Measurements from ENCODE around the gene CNOT8. TPM values are rescaled to one million over a fixed set of nuclear protein-coding genes. Genes with fewer than 3 reads are reported as not detected.
A peak's percentile ranks its signal among the peaks of the same experiment; 100 is the strongest.

CNOT8 gene
- total RNA-seq, 1 donor from 2014 or later: 53.1 TPM

DNA sequence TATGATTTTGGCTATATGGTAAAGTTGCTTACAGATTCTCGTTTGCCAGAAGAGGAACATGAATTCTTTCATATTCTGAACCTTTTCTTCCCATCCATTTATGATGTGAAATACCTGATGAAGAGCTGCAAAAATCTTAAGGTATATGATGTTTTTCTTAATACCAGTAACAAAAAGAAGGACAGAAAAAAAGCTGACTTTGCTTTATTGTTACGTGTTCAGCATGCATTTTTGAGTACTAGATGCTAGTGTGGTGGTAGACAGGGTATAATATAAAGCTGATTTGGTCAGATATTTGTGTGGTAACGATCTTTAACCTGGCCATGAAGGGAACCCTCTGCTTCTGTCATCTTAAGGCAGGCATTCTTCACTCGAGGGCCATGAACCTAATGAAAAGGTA lies 13.3 kb downstream of the CNOT8 start:
- Mint-ChIP-seq H3K27ac (ENCODE audit: unreplicated experiment) (no peak overlapping the region), H3K27me3 (ENCODE audit: low read depth) (no peaks in the 10 kb centered on the region), H3K9me3 (no peaks in the 10 kb centered on the region), H3K4me1 (no peaks in the 10 kb centered on the region), H3K36me3 (ENCODE audit: low read depth) (peaks cover 30% of the 10 kb centered on the region), H3K4me3 (no peak overlapping the region)
- no peak for DNase-seq (ENCODE audit: low read depth, low spot score)
- TF ChIP-seq, protein P1, sequence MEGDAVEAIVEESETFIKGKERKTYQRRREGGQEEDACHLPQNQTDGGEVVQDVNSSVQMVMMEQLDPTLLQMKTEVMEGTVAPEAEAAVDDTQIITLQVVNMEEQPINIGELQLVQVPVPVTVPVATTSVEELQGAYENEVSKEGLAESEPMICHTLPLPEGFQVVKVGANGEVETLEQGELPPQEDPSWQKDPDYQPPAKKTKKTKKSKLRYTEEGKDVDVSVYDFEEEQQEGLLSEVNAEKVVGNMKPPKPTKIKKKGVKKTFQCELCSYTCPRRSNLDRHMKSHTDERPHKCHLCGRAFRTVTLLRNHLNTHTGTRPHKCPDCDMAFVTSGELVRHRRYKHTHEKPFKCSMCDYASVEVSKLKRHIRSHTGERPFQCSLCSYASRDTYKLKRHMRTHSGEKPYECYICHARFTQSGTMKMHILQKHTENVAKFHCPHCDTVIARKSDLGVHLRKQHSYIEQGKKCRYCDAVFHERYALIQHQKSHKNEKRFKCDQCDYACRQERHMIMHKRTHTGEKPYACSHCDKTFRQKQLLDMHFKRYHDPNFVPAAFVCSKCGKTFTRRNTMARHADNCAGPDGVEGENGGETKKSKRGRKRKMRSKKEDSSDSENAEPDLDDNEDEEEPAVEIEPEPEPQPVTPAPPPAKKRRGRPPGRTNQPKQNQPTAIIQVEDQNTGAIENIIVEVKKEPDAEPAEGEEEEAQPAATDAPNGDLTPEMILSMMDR (conservative IDR thresholded peaks at IDR 0.05): no peak

DNA sequence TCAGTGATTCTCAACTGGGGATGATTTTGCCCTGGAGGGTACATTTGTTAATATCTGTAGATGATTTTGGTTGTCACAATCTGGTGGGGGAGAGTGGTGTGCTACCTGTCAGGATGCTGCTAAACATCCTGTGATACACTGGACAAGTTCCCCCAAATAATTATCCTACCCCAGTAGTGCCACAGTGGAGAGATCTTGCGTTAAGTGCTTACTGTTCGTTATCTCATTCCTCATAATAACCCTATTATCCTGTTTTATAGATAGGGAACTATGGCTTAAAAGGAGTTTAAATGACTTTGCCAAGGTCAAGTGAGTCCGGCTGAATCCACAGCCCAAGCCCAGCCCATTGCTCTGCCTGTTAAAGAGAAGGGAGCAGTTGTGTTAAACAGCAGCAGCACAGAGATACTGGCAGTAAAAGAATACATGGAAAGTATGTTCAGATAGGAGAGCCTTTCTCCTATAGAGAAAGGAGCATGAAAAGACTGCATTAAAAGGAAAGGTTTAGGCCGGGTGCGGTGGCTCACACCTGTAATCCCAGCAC lies 15.4 kb downstream of the CNOT8 start:
- no peak for DNase-seq (ENCODE audit: low read depth, low spot score)
- H3K36me3 Mint-ChIP-seq (ENCODE audit: low read depth): peaks cover 37% of the 10 kb centered on the region
- H3K9me3 Mint-ChIP-seq: peaks cover under 1% of the 10 kb centered on the region
- TF ChIP-seq, protein P1 (conservative IDR thresholded peaks at IDR 0.05): no peak
- no peaks in the 10 kb centered on the region for H3K4me1 Mint-ChIP-seq
- H3K27ac Mint-ChIP-seq (ENCODE audit: unreplicated experiment): peak overlapping the region; percentile 70
- no peaks in the 10 kb centered on the region for H3K27me3 Mint-ChIP-seq (ENCODE audit: low read depth)
- no peak overlapping the region for H3K4me3 Mint-ChIP-seq

DNA sequence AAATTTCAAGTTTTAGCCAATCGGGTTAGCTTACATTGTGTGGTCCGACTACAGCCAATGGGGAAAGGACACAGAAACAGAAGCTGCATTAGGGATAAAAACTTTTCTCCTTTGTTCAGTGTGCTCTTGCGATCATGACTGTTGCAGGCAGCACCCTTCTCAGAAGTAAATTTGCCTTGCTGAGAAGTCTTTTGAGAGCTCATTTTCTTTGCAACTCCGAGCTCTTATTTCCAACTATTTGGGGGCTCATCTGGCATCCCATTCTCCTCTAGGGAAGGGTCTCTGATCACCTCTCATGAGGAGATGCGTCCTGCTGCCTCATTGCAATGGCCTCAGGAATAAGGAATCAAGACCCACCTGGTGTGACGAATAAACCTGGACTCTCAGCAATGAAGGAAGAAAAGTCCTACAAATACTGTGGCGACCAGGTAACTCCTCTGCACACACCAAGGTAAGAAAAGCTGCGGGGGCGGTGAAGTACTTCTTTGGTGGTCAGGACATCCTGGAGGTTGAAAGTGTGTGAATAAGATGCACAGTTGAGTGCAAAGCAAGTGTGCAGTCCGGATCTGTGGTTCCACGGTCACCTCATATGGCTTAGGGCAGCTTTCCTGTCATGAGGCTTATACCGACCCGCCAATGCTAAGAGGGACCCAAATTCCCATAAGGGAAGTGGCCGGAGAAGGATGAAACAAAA lies 20.4 kb downstream of the CNOT8 start:
- no peak for DNase-seq (ENCODE audit: low read depth, low spot score)
- H3K36me3 Mint-ChIP-seq (ENCODE audit: low read depth): peaks cover 64% of the 10 kb centered on the region
- H3K9me3 Mint-ChIP-seq: peaks cover 8% of the 10 kb centered on the region
- H3K27ac Mint-ChIP-seq (ENCODE audit: unreplicated experiment): no peak overlapping the region
- H3K4me3 Mint-ChIP-seq: no peak overlapping the region
- H3K27me3 Mint-ChIP-seq (ENCODE audit: low read depth): no peaks in the 10 kb centered on the region
- H3K4me1 Mint-ChIP-seq: no peaks in the 10 kb centered on the region
- TF ChIP-seq, protein P1 (conservative IDR thresholded peaks at IDR 0.05): no peak

DNA sequence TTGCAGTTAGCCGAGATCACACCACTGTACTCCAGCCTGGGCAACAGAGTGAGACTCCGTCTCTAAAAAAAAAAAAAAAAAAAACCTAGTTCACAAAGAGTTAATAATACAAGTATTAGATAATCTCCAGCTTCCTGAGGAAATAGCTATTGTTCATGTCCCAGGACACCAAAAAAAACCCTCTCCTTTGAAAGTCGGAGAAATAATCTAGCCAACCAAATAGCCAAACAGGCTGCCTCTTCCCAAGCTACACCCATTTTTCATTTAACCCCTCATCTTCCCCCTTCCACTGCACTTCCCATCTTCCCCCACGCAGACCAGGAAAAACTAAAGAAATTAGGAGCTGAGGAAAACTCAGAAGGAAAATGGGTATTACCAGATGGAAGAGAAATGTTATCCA lies 23.6 kb downstream of the CNOT8 start:
- no peak for DNase-seq (ENCODE audit: low read depth, low spot score)
- H3K36me3 Mint-ChIP-seq (ENCODE audit: low read depth): peaks cover 70% of the 10 kb centered on the region
- TF ChIP-seq, protein P1 (conservative IDR thresholded peaks at IDR 0.05): no peak
- H3K4me3 Mint-ChIP-seq: no peak overlapping the region
- no peaks in the 10 kb centered on the region for H3K4me1 Mint-ChIP-seq
- no peaks in the 10 kb centered on the region for H3K27me3 Mint-ChIP-seq (ENCODE audit: low read depth)
- H3K9me3 Mint-ChIP-seq: peaks cover 12% of the 10 kb centered on the region
- H3K27ac Mint-ChIP-seq (ENCODE audit: unreplicated experiment): no peak overlapping the region

- H3K4me1 Mint-ChIP-seq: no peaks in the 10 kb centered on the region
- no peaks in the 10 kb centered on the region for H3K27me3 Mint-ChIP-seq (ENCODE audit: low read depth)
- TF ChIP-seq, protein P1 (conservative IDR thresholded peaks at IDR 0.05): no peak
- H3K4me3 Mint-ChIP-seq: no peak overlapping the region
- H3K27ac Mint-ChIP-seq (ENCODE audit: unreplicated experiment): no peak overlapping the region
- DNase-seq (ENCODE audit: low read depth, low spot score): no peak
- peaks cover 71% of the 10 kb centered on the region for H3K36me3 Mint-ChIP-seq (ENCODE audit: low read depth)
- peaks cover 9% of the 10 kb centered on the region for H3K9me3 Mint-ChIP-seq
These were observed 26.0 kb downstream of the CNOT8 start for GRCh38 chr5:154884424-154884823.
